GM21381 (cell line): ENCODE data around the gene LHX6.

ENCODE experiments used
- ATAC-seq: cut with Tn5 transposase; IDR thresholded peaks from one replicate; pipeline ENCODE4 v1.9.1; 2021; ENCODE audit warnings: mild to moderate bottlenecking, moderate library complexity; ENCODE audit not compliant: unreplicated experiment

Gene LHX6

GRCh38 chr9:122216798-122217418 lies 11.8 kb downstream of the LHX6 start:
- ATAC-seq: no peak

- ATAC-seq: no peak
Observed at GRCh38 chr9:122216138-122216797, 12.5 kb downstream of the LHX6 start.

DNA sequence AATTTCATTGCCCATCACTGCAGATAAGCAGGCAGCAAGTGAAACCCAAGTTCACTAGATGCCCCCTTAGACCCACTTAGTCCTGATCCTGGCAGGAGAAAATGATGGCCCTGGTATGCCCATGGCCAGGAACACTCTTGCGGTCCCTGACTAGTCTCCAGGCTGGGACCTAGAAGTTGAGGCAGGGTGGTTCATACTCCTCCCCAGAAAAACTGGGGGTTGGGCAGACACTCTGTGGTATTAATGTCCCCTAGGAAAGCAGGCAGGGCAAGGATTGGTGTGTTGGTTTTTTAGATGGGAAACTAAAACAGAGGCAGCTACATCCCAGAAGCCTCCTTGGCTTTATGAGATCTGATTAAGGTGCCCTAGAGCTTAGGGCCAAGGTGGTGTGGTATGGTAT lies 13.1 kb downstream of the LHX6 start:
- ATAC-seq: no peak

- no peak for ATAC-seq
Observed at GRCh38 chr9:122214507-122214906, 14.2 kb downstream of the LHX6 start.

DNA sequence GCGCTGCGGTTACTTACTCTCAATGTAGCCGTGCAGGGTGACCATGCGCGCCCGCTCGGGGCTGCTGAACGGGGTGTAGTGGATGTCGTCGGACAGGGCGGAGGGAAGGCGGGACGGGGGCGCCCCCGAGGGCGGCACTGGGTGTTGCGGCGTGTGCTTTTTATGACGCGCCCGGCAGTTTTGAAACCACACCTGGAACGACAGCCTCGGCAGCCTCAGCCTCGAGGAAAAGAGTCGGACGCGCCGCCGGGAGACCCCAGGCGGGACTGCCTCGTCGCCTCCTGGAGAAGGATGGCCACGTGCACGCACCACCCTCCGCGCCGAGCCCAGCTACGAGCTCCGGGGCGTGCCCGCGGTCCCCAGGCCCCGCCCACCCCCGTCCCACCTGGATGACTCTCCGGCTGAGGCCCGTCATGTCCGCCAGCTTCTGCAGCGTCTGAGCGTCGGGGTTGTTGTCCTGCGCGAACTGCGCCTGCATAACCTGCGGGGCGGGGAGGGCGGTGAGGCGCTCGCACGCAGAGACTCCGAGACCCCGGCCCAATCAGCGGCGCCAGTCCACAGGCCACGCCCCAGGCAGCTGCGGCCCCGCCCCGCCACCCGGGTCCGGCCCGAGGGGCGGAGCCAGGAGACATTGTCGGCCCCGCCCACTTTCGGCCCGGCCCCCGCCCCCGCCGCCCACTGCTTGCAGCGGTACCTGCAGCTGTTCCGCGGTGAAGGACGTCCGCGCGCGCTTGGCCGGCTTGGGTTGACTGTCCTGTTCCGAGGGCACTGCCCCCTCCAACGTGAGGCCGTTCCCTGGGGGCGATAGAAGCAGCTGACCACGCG lies 15.0 kb downstream of the LHX6 start:
- peak; percentile 66 for ATAC-seq

GRCh38 chr9:122213102-122213588 lies 15.6 kb downstream of the LHX6 start:
- ATAC-seq: no peak

DNA sequence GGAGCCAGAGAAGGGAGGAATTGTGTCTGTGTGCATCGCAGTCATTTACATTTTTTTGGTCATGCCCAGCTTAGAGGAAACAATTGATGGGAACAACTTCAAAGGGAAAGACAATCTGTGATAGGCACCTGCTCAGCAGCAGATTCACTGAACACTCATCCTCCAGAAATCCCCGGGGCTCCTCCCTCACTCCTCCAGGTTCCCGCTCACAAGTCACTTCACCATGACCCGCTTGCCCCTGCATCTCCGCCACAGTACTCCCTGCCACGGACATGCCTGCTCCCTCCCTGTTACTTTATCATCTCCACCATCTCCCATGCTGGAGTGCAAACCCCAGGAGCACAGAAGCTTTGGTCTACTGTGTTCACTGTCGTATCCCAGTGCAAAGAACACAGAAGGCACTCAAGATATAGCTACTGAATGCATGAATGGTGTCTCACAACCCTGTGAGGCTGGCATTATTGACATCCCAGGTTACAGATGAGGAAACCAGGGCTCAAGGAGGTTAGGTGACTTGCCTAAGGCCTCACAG lies 16.2 kb downstream of the LHX6 start:
- ATAC-seq: no peak

DNA sequence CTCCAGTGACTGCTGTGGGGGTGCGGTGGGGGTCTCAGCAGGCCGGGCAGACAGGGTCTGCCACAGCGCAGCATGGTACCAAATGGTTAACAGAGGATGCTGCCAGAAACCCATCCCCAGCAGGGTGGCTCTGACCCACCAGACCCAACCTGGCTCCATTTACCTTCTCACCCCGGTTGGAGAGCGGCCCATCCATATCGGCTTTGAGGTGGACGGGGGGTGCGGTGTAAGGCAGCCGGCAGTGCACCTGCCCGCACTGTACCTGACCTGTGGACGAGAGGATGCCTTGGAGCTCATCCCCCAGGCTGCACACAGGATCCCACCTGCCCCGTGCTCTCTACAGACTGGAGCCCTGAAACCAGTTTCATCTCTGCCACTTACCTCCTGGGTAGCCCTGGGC lies 19.3 kb downstream of the LHX6 start:
- no peak for ATAC-seq

DNA sequence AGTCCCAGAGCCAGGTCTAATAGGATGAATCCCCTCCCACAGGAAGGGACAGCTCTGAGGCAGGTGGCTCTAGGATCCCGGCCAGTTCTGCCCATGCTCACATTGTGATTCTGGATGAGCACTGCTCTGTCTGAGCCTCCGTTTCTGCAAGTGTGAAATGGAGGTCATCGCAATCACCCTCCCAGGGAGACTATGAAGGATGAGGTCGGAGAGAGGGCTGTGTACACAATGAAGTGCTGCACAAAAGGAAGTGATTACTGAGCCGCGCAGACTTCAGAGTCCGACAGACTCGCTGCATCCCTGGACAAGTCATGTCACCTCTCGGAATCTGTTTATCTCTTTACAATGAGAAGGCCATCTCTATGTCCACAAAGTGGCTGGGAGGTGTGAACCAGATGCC lies 21.7 kb downstream of the LHX6 start:
- no peak for ATAC-seq

DNA sequence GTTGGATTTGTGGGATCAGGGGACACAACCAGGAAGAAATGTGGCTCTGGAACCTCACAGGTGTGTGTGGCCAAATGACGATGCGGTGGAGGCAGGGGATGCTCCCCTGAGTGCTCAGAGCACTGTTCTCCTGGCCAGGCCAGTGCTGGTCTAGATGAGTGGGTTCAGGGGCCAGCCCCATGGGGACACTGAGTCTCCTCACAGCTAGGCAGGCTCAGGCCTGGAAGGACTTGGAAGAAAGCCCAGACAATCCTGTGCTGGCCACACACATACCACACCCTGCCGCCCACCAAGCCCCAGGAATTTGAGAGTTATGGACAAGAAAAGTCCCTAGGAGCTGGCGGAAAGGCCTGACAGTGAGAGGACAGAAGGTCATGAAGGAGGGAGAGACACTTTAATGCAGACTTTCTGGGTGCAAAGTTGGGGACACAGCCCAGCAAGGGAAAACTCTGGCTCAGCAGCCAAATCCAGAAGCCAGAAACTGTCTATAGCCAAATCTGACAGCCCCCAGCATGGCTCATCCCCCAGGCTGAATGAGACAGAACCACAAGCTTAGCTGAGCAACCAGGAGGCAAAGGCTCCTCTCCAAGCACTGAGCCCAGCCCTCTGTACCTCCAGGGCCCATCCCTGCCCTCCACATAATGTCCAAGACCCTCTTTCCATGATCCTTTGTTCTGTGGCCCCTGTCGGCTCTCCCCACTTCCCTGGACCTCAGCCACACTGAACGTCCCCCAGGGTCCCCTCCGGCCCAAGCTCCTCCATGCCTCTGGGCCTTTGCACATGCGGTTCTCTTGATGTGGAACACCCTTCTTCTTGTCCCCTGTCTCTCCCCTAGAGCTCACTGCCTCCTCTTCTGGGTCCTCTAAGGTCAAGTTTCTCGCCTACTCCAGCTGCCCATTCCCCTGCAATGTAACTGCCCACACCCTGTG lies 22.4 kb downstream of the LHX6 start:
- ATAC-seq: no peak

- no peak for ATAC-seq
Observed at GRCh38 chr9:122205176-122205575, 23.6 kb downstream of the LHX6 start.

GRCh38 chr9:122204491-122204890 lies 24.3 kb downstream of the LHX6 start:
- no peak for ATAC-seq

DNA sequence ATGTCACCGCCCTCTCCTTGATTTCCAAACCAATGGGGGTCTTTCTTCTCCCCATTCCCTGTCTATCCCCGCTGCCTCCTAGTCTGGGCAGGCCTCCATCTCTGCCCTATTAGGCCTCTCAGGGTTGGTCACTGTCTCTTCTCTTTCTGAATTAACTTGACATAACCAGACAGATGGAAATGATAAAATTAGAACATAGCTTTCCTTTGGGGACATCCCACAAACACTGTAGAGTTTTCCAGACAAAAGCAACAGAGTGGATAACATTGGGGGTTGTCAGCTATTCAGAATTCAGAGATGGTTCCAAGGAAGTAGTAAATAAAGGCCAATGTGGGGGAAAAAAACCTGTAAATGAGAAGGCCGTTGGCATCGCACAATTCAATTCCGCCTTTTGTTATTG lies 24.7 kb downstream of the LHX6 start:
- no peak for ATAC-seq

GRCh38 chr9:122202111-122202510 lies 26.6 kb downstream of the LHX6 start:
- ATAC-seq: no peak

DNA sequence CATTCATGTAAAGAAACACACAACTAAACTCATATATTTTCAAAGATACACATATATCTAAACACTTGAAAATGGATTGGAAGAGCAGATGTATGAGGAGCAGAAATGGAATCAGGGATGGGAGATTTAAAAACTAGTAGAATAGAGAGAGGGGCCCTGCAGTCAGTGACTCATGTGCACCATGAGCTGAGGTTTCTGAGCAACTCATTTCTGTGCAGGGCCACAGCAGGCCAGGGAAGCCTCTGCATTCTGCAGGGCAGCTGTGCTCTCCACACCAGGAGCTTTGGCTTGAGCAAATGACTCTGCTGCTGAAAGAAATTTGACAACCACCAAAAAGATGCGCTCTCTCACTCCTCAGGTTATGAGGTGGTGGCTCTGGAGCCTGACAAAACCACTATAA lies 27.1 kb downstream of the LHX6 start:
- no peak for ATAC-seq

- ATAC-seq: no peak
Observed at GRCh38 chr9:122200960-122201595, 27.7 kb downstream of the LHX6 start.

DNA sequence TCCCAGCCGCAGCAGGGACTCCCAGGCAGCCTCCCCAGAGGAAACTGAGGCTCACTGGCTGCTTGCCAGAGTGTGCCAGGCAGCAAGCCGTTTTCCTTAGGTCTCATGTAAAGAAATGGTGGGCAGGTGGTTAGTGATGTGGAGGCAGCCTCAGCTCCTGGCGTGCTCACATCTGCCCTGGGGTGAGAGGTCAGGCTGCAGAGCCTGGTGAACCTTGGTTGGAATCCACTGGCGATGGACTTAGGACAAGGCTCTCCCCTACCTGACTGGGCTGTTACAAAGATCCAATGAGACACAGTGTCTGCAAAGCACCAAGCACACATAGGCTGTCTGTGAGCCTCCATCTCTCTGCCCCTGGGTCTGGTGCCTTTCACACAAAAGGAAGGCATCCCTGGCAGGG lies 30.9 kb downstream of the LHX6 start:
- no peak for ATAC-seq

GRCh38 chr9:122197426-122197825 lies 31.3 kb downstream of the LHX6 start:
- ATAC-seq: no peak

GRCh38 chr9:122195875-122196274 lies 32.9 kb downstream of the LHX6 start:
- ATAC-seq: no peak

GRCh38 chr9:122193651-122194050 lies 35.1 kb downstream of the LHX6 start:
- ATAC-seq: no peak
